Spleen (tissue), 11 donors: Measurements from ENCODE around the gene TSHZ2. TPM values are rescaled to one million over a fixed set of nuclear protein-coding genes. Genes with fewer than 3 reads are reported as not detected.

Experiments
- DNase-seq: peaks from one replicate; pipeline ENCODE4 v3.0.0-alpha.2; 2020
- H3K27ac ChIP-seq, 8 donors: fragments of 200-600 bp; sonication (generic) in 7 of 8; 1 replicate in 4 of 8; 2 replicates in 4 of 8; pipeline versions ENCODE4 v1.5.0 to v1.8.0; 2016 to 2021; ENCODE audit warnings: inconsistent platforms in 4 of 8, mild to moderate bottlenecking in 4 of 8, moderate library complexity in 1 of 8
- H3K27me3 ChIP-seq, 7 donors: fragments of 200-600 bp; sonication (generic) in 6 of 7; replicated peaks in 1 of 7; 1 replicate in 4 of 7; 2 replicates in 3 of 7; pipeline versions ENCODE4 v1.5.0 to v1.8.0; 2016 to 2021; ENCODE audit warnings: inconsistent platforms in 3 of 7, mild to moderate bottlenecking in 1 of 7
- H3K36me3 ChIP-seq, 6 donors: fragments of 200-600 bp; sonication (generic) in 5 of 6; 1 replicate in 4 of 6; 2 replicates in 2 of 6; pipeline versions ENCODE4 v1.5.0 to v1.8.0; 2016 to 2021; ENCODE audit warnings: inconsistent platforms in 2 of 6
- H3K4me1 ChIP-seq, 6 donors: fragments of 200-600 bp; sonication (generic) in 5 of 6; 1 replicate in 3 of 6; 2 replicates in 3 of 6; pipeline versions ENCODE4 v1.5.0 to v1.8.0; 2016 to 2021; ENCODE audit warnings: inconsistent platforms in 3 of 6
- H3K4me3 ChIP-seq, 8 donors: fragments of 200-600 bp; sonication (generic) in 7 of 8; 1 replicate in 4 of 8; 2 replicates in 4 of 8; pipeline versions ENCODE4 v1.5.0 to v1.8.0; 2016 to 2021; ENCODE audit warnings: inconsistent platforms in 4 of 8, mild to moderate bottlenecking in 4 of 8, moderate library complexity in 2 of 8
- H3K9me3 ChIP-seq, 8 donors: fragments of 200-600 bp; sonication (generic) in 7 of 8; 1 replicate in 4 of 8; 2 replicates in 4 of 8; pipeline versions ENCODE4 v1.5.0 to v1.8.0; 2016 to 2021; ENCODE audit warnings: inconsistent platforms in 4 of 8
- CTCF ChIP-seq, 11 experiments: fragments of 200-600 bp in 7 of 11; fragments of 450-650 bp in 4 of 11; sonication (generic) in 4 of 11; IDR thresholded peaks in 8 of 11; conservative IDR thresholded peaks in 3 of 11; 1 replicate in 7 of 11; 2 replicates in 4 of 11; pipeline versions ENCODE4 v1.4.0 to v1.8.0; 2016 to 2021; ENCODE audit warnings: antibody characterized with exemption in 11 of 11, inconsistent platforms in 4 of 11, mild to moderate bottlenecking in 1 of 11
- POLR2A ChIP-seq, 3 donors: fragments of 450-650 bp; IDR thresholded peaks; one replicate each; pipeline ENCODE4 v1.5.1; 2017; ENCODE audit warnings: antibody characterized with exemption in 3 of 3, mild to moderate bottlenecking in 1 of 3
- POLR2AphosphoS5 ChIP-seq, 3 donors: sonication (generic); formaldehyde crosslinking; IDR thresholded peaks; one replicate each; pipeline ENCODE4 v1.5.1; 2017; ENCODE audit warnings: antibody characterized with exemption in 3 of 3
- WGBS, 5 donors: extraction: QIAGEN DNeasy Blood & Tissue Kit in 3 of 5; methylation state at CpG; one replicate each; pipeline versions ENCODE4 v1.1.5 to v1.1.7; 2013 to 2018; 5-methylcytosine and 5-hydroxymethylcytosine counted together
- intact Hi-C: fragments of 100-400 bp; cut with DNase I; formaldehyde crosslinking; loops from one replicate; pipeline ENCODE4 v1.15.0; 2023; ENCODE audit warnings: low total_unique reads
- polyA plus RNA-seq, 3 donors: library from polyadenylated mRNA; stranded (reverse); fragments of 200-250 nt; gene quantifications; one replicate each; pipeline ENCODE4 v1.2.1, GENCODE V29; 2013
- total RNA-seq, 7 donors: library from RNA; depleted of rRNA in 3 of 7; stranded (reverse); fragments of >200 nt in 3 of 7; fragmentation: NEBNext Ultra II Directional in 4 of 7; extraction: Animal tissue kit (Norgen Biotek cat#: 25700) in 4 of 7; gene quantifications; one replicate each; pipeline versions ENCODE4 v1.1.0 to v1.2.1, GENCODE V29; 2016 to 2021
- donor health status: healthy with polysubstance abuse.
- donor health status: DM: no; HTN: no; CAD: no; lungs with moderate emphysema.
- donor health status: DM: no; HTN: no; CAD: no.
- donor health status: Bipolar disorder and iron deficiency.
- donor health status: healthy.
- donor health status: DM: no; HTN: no; CAD: no.
- donor health status: DM: yes; HTN: yes; CAD: no.

The TSHZ2 gene
- total and polyA plus RNA-seq, 10 donors = 0.86 to 19.2 (median 15.7) TPM

GRCh38 chr20:53175135-53175780, 203.1 kb downstream of the TSHZ2 start:
- H3K27me3 ChIP-seq = peaks cover 0 to 31% (median 0%) of the 10 kb centered on the region in 7 donors
- no peak overlapping the region for H3K4me3 ChIP-seq
- DNase-seq = no peak
- H3K36me3 ChIP-seq = no peaks in the 10 kb centered on the region
- TF ChIP-seq POLR2A (IDR thresholded peaks at IDR 0.05) (no peak), CTCF (IDR thresholded peaks at IDR 0.05 in 8 of 11, conservative IDR thresholded peaks at IDR 0.05 in 3 of 11) (no peak), POLR2AphosphoS5 (IDR thresholded peaks at IDR 0.05) (no peak)
- intact Hi-C loops = no loop called here
- H3K27ac ChIP-seq = no peak overlapping the region
- H3K9me3 ChIP-seq = no peaks in the 10 kb centered on the region
- no peaks in the 10 kb centered on the region for H3K4me1 ChIP-seq
- 66 to 75% (median 68%) methylated on average over 11 to 12 of the region's 12 CpGs for WGBS, 5 donors

GRCh38 chr20:53176134-53176533, 204.0 kb downstream of the TSHZ2 start:
- no peaks in the 10 kb centered on the region for H3K9me3 ChIP-seq
- H3K4me1 ChIP-seq = no peaks in the 10 kb centered on the region
- peaks cover 0 to 31% (median 0%) of the 10 kb centered on the region in 7 donors for H3K27me3 ChIP-seq
- H3K36me3 ChIP-seq = no peaks in the 10 kb centered on the region
- no peak overlapping the region for H3K27ac ChIP-seq
- no peak overlapping the region for H3K4me3 ChIP-seq
- no peak for TF ChIP-seq POLR2AphosphoS5 (IDR thresholded peaks at IDR 0.05)
- TF ChIP-seq POLR2A (IDR thresholded peaks at IDR 0.05) = no peak
- no peak for TF ChIP-seq CTCF (IDR thresholded peaks at IDR 0.05 in 8 of 11, conservative IDR thresholded peaks at IDR 0.05 in 3 of 11)
- no peak for DNase-seq
- 53 to 69% (median 61%) methylated on average over 3 of the region's 3 CpGs for WGBS, 5 donors
- intact Hi-C loops = no loop called here

- Histone ChIP-seq H3K27me3 (peaks cover 0 to 27% (median 0%) of the 10 kb centered on the region in 7 donors), H3K36me3 (no peaks in the 10 kb centered on the region), H3K9me3 (no peaks in the 10 kb centered on the region), H3K4me1 (no peaks in the 10 kb centered on the region), H3K27ac (no peak overlapping the region), H3K4me3 (no peak overlapping the region)
- no peak for DNase-seq
- no peak for TF ChIP-seq POLR2A (IDR thresholded peaks at IDR 0.05)
- TF ChIP-seq CTCF (IDR thresholded peaks at IDR 0.05 in 8 of 11, conservative IDR thresholded peaks at IDR 0.05 in 3 of 11) = no peak
- TF ChIP-seq POLR2AphosphoS5 (IDR thresholded peaks at IDR 0.05) = no peak
- 84 to 94% (median 91%) methylated on average over 2 of the region's 2 CpGs for WGBS, 5 donors
- intact Hi-C loops = no loop called here
Observed at GRCh38 chr20:53177687-53178086, 205.5 kb downstream of the TSHZ2 start.

GRCh38 chr20:53179749-53180148, 207.6 kb downstream of the TSHZ2 start:
- WGBS, 5 donors = 79 to 90% (median 89%) methylated on average over 10 of the region's 10 CpGs
- Histone ChIP-seq H3K27me3 (peaks cover 0 to 26% (median 0%) of the 10 kb centered on the region in 7 donors), H3K36me3 (no peaks in the 10 kb centered on the region), H3K27ac (no peak overlapping the region), H3K9me3 (no peaks in the 10 kb centered on the region), H3K4me1 (no peaks in the 10 kb centered on the region), H3K4me3 (no peak overlapping the region)
- TF ChIP-seq CTCF (IDR thresholded peaks at IDR 0.05 in 8 of 11, conservative IDR thresholded peaks at IDR 0.05 in 3 of 11) = no peak
- intact Hi-C loops = no loop called here
- no peak for DNase-seq
